Breast epithelium (tissue), 3 donors: Measurements from ENCODE around the gene PLSCR2.

Experiments
- CTCF ChIP-seq, 3 donors: fragments of 450-650 bp; IDR thresholded peaks; one replicate each; pipeline ENCODE4 v1.5.1; 2016 to 2017; ENCODE audit warnings: antibody characterized with exemption in 3 of 3, mild to moderate bottlenecking in 3 of 3, moderate library complexity in 3 of 3
- POLR2A ChIP-seq: fragments of 450-650 bp; IDR thresholded peaks from one replicate; pipeline ENCODE4 v1.6.1; 2016; ENCODE audit warnings: antibody characterized with exemption, mild to moderate bottlenecking, moderate library complexity
- POLR2AphosphoS5 ChIP-seq, 3 donors: sonication (generic); formaldehyde crosslinking; IDR thresholded peaks; one replicate each; pipeline ENCODE4 v1.6.1; 2017; ENCODE audit warnings: antibody characterized with exemption in 3 of 3

- TF ChIP-seq POLR2A (no peak), CTCF (IDR thresholded peaks at IDR 0.05) (no peak), POLR2AphosphoS5 (IDR thresholded peaks at IDR 0.05) (no peak)
These were observed 5.3 kb downstream of the PLSCR2 start for GRCh38 chr3:146464005-146464595.
